Nephron progenitor cell (in vitro differentiated cells): ENCODE data around the gene PCBP2.
"Not testable (repeated sequence)": the region's sequence is repeated elsewhere in the genome, so short reads cannot be mapped to it uniquely, and the experiment has no call there.

ENCODE experiments used
- DNase-seq: peaks from one replicate; pipeline ENCODE4 v3.0.0; 2021
- H3K27ac Mint-ChIP-seq: 2 replicates; pipeline ENCODE4 v1.8.0; 2021; ENCODE audit warnings: mild to moderate bottlenecking, moderate library complexity, mixed read lengths
- H3K27me3 Mint-ChIP-seq: 2 replicates; pipeline ENCODE4 v1.8.0; 2021; ENCODE audit warnings: mild to moderate bottlenecking, low read depth, mixed read lengths; ENCODE audit not compliant: poor library complexity
- H3K36me3 Mint-ChIP-seq: 2 replicates; pipeline ENCODE4 v1.8.0; 2021; ENCODE audit warnings: low read depth, mixed read lengths
- H3K4me1 Mint-ChIP-seq: 2 replicates; pipeline ENCODE4 v1.8.0; 2021; ENCODE audit warnings: mixed read lengths
- H3K4me3 Mint-ChIP-seq: 2 replicates; pipeline ENCODE4 v1.8.0; 2021; ENCODE audit warnings: mild to moderate bottlenecking, moderate library complexity, mixed read lengths
- H3K9me3 Mint-ChIP-seq: 2 replicates; pipeline ENCODE4 v1.8.0; 2021; ENCODE audit warnings: mild to moderate bottlenecking, moderate library complexity, mixed read lengths
- TF ChIP-seq, protein P1 (sequence below): fragments of 200-600 bp; sonication (generic); IDR thresholded peaks from 2 replicates; pipeline ENCODE4 v1.5.0; 2021; ENCODE audit warnings: antibody characterized with exemption

PCBP2 gene

DNA sequence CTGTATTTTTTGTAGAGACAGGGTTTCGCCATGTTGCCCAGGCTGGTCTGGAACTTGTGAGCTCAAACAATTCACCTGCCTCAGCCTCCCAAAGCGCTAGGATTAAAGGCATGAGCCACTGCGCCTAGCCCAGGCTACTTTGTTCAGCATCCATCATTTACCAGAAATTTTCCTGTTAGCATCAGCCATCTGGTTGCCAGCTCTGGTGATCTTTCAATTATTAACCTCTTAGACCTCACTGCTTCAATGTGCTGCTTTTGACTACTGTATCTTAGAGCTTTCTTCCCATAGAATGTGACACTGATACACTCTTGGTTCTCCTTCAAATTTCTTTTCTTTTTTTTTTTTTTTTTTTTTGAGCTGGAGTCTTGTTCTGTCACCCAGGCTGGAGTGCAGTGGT lies 33.7 kb upstream of the PCBP2 start:
- no peak overlapping the region for H3K4me3 Mint-ChIP-seq
- no peak for DNase-seq
- TF ChIP-seq, protein P1, sequence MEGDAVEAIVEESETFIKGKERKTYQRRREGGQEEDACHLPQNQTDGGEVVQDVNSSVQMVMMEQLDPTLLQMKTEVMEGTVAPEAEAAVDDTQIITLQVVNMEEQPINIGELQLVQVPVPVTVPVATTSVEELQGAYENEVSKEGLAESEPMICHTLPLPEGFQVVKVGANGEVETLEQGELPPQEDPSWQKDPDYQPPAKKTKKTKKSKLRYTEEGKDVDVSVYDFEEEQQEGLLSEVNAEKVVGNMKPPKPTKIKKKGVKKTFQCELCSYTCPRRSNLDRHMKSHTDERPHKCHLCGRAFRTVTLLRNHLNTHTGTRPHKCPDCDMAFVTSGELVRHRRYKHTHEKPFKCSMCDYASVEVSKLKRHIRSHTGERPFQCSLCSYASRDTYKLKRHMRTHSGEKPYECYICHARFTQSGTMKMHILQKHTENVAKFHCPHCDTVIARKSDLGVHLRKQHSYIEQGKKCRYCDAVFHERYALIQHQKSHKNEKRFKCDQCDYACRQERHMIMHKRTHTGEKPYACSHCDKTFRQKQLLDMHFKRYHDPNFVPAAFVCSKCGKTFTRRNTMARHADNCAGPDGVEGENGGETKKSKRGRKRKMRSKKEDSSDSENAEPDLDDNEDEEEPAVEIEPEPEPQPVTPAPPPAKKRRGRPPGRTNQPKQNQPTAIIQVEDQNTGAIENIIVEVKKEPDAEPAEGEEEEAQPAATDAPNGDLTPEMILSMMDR, result no peak
- peaks cover 4% of the 10 kb centered on the region for H3K36me3 Mint-ChIP-seq
- no peaks in the 10 kb centered on the region for H3K9me3 Mint-ChIP-seq
- H3K27me3 Mint-ChIP-seq, result no peaks in the 10 kb centered on the region
- no peak overlapping the region for H3K27ac Mint-ChIP-seq
- H3K4me1 Mint-ChIP-seq, result peaks cover 50% of the 10 kb centered on the region

DNA sequence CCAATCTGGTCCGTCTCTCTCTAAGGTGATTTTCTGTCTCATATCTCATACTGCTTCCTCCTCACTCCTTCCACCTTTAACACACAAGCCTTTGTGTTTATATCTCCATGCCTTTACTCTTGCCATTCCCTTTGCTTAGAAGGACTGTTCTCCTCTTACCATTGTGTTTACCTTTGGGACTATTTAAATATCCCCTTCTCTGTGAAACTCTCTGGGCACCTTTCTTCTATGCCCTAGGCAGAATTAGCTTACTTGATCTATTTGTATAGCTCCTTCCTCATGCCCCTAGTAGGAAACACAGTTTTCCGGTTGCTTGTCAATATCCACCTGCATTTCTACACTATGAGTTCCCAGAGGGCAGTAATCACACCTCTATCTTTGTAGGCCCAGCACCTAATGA lies 32.1 kb upstream of the PCBP2 start:
- peak overlapping the region; percentile 73 for H3K27ac Mint-ChIP-seq
- no peaks in the 10 kb centered on the region for H3K9me3 Mint-ChIP-seq
- H3K4me3 Mint-ChIP-seq, result no peak overlapping the region
- H3K27me3 Mint-ChIP-seq, result no peaks in the 10 kb centered on the region
- TF ChIP-seq, protein P1, result no peak
- peaks cover 57% of the 10 kb centered on the region for H3K4me1 Mint-ChIP-seq
- H3K36me3 Mint-ChIP-seq, result no peaks in the 10 kb centered on the region
- DNase-seq, result no peak

DNA sequence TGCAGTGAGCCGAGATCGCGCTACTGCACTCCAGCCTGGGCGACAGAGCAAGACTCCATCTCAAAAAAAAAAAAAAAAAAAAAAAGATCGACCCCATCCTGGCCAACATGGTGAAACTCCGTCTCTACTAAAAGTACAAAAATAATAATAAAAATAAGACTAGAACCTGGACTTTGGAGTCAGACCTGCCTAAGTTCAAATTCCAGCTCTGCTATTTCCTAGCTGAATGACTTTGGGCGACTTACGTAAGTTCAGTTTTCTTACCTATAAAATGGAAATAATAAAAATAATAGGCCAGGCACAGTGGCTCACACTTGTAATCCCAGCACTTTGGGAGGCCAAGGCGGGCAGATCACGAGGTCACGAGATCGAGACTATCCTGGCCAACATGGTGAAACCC lies 29.7 kb upstream of the PCBP2 start:
- peaks cover 65% of the 10 kb centered on the region for H3K4me1 Mint-ChIP-seq
- not testable (repeated sequence) for H3K27ac Mint-ChIP-seq, H3K27me3 Mint-ChIP-seq, DNase-seq, H3K36me3 Mint-ChIP-seq, H3K9me3 Mint-ChIP-seq, H3K4me3 Mint-ChIP-seq

DNA sequence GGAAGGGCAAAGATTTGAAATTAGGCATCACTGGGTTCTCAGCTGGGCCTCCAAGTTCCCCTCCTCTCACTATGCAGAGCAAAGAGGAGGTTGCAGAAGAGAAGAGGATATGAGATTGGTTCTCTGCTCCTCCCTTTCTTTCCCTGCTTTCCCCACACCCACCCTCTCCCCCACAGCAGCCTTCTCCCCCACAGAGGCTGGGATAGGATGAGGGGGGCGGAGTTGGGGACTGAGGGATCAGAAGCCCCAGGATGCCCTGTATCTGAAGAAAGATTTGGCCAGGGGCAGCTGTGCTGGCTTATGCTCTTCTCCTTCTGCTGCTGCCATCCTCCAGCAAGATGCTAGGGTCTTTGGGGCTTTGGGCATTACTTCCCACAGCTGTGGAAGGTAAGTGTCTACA lies 28.3 kb upstream of the PCBP2 start, which contains the start of gene AMHR2:
Gene AMHR2, plus strand, starts transcription at position 259 of the 400 bp plus-strand sequence. Its CDS starts 80 bp downstream, at position 339.
- Mint-ChIP-seq H3K4me3 (peak within 1 kb of the TSS; percentile 48), H3K9me3 (no peaks in the 10 kb centered on the region), H3K27me3 (no peaks in the 10 kb centered on the region), H3K36me3 (no peaks in the 10 kb centered on the region), H3K4me1 (peaks cover 76% of the 10 kb centered on the region), H3K27ac (peak within 1 kb of the TSS; percentile 93)
- TF ChIP-seq, protein P1, result no peak
- no peak for DNase-seq

DNA sequence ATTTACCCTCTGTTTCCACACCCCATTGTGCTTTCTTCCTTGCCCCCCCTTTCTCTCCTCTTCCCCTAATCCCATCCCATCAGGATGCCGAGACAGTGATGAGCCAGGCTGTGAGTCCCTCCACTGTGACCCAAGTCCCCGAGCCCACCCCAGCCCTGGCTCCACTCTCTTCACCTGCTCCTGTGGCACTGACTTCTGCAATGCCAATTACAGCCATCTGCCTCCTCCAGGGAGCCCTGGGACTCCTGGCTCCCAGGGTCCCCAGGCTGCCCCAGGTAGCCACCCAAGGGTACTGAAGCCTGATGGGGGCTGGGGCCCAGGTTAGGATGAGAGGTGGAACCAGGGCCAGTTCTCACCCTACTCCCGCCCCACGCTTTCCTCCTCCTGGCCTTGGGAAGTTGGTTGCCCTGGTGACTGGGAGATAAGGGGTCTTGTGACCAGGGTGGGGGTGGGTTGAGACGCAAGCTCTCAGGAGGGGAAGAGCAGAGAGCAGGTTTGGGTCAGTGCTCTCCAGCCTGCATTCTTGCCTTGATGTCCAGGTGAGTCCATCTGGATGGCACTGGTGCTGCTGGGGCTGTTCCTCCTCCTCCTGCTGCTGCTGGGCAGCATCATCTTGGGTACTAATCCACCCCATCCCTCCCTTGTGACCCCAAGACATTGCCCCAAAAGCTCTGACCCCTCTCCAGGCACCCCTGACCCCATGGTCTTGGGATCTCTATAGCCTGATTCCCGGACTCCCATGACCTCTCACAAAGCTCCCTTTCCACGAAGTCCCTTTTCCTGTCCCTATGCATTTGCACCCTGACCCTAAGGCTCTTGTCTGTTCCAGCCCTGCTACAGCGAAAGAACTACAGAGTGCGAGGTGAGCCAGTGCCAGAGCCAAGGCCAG lies 27.0 kb upstream of the PCBP2 start:
- Mint-ChIP-seq H3K4me1 (peaks cover 65% of the 10 kb centered on the region), H3K36me3 (no peaks in the 10 kb centered on the region), H3K27me3 (no peaks in the 10 kb centered on the region), H3K4me3 (peak overlapping the region; percentile 22), H3K27ac (no peak overlapping the region), H3K9me3 (no peaks in the 10 kb centered on the region)
- DNase-seq, result no peak
- TF ChIP-seq, protein P1, result no peak

DNA sequence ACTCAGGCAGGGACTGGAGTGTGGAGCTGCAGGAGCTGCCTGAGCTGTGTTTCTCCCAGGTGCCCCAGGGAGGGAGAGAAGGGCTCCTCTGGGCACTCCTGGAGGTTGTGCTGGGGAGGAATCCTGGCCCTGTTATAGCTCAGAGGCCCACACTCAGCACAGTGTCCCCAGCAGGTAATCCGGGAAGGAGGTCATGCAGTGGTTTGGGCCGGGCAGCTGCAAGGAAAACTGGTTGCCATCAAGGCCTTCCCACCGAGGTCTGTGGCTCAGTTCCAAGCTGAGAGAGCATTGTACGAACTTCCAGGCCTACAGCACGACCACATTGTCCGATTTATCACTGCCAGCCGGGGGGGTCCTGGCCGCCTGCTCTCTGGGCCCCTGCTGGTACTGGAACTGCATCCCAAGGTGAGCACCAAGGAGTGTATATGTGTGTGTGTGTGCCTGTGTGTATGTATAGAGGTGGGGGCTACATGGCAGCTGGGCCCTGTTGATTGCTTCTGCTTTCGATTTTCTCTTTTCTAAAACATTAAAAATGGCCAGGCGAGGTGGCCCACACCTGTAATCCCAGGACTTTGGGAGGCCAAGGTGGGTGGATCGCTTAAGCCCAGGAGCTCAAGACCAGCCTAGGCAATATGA lies 26.3 kb upstream of the PCBP2 start:
- TF ChIP-seq, protein P1, result no peak
- Mint-ChIP-seq H3K9me3 (no peaks in the 10 kb centered on the region), H3K27ac (no peak overlapping the region), H3K4me1 (peaks cover 61% of the 10 kb centered on the region), H3K4me3 (no peak overlapping the region), H3K36me3 (no peaks in the 10 kb centered on the region), H3K27me3 (no peaks in the 10 kb centered on the region)
- DNase-seq, result no peak
